H1 (cell line): ENCODE measurements around the gene RHEX. TPM values are rescaled to one million over a fixed set of nuclear protein-coding genes. Genes with fewer than 3 reads are reported as not detected.

Source experiments
- CTCF ChIA-PET: fragments of 300-600 bp; sonication (Branson Sonifier 250); formaldehyde crosslinking; loops from one replicate; lab custom pipeline; 2021; ENCODE audit not compliant: partially characterized antibody; lab: Charles Lee
- POLR2A ChIA-PET: fragments of 300-600 bp; sonication (Branson Sonifier 250); formaldehyde crosslinking; loops from one replicate; lab custom pipeline; 2021; ENCODE audit warnings: inconsistent platforms; ENCODE audit not compliant: partially characterized antibody; lab: Charles Lee
- DNase-seq, 2 experiments: peaks; one replicate each; pipeline versions ENCODE4 v3.0.0 to v3.0.0-alpha.2; 2010 to 2022; ENCODE audit warnings: low spot score in 2 of 2, low read depth in 1 of 2, mixed read lengths in 1 of 2
- FAIRE-seq: peaks from 2 replicates; lab custom pipeline; 2011; peaks lifted over from hg19 to GRCh38; lab: Jason Lieb, UNC
- H2AFZ ChIP-seq: 2 replicates; pipeline ENCODE4 v1.8.1; 2012; ENCODE audit warnings: low read length, inconsistent platforms
- H2AK5ac ChIP-seq: 2 replicates; pipeline ENCODE4 v1.6.1; 2013; ENCODE audit warnings: low read depth, low read length
- H2BK120ac ChIP-seq: replicated peaks from 2 replicates; pipeline ENCODE3; 2013; ENCODE audit warnings: low read depth, low read length, inconsistent platforms
- H2BK12ac ChIP-seq: 2 replicates; pipeline ENCODE4 v1.6.1; 2013; ENCODE audit warnings: low read depth, low read length
- H2BK15ac ChIP-seq: 2 replicates; pipeline ENCODE4 v1.6.1; 2013; ENCODE audit warnings: low read length
- H2BK20ac ChIP-seq: 2 replicates; pipeline ENCODE4 v1.6.1; 2013; ENCODE audit warnings: low read length
- H2BK5ac ChIP-seq: 2 replicates; pipeline ENCODE4 v1.6.1; 2013; ENCODE audit warnings: low read depth, low read length
- H3K14ac ChIP-seq: 2 replicates; pipeline ENCODE4 v1.6.1; 2013; ENCODE audit warnings: inconsistent platforms; ENCODE audit not compliant: insufficient read length
- H3K18ac ChIP-seq: 2 replicates; pipeline ENCODE4 v1.6.1; 2013; ENCODE audit warnings: low read length; ENCODE audit errors: extremely low read depth
- H3K23ac ChIP-seq: 2 replicates; pipeline ENCODE4 v1.6.1; 2013; ENCODE audit warnings: inconsistent platforms; ENCODE audit not compliant: insufficient read length
- H3K23me2 ChIP-seq: 2 replicates; pipeline ENCODE4 v1.6.1; 2013; ENCODE audit warnings: low read depth, low read length
- H3K27ac ChIP-seq: 2 replicates; pipeline ENCODE4 v1.6.1; 2011; ENCODE audit warnings: low read depth, low read length, inconsistent platforms
- H3K27me3 ChIP-seq, 4 experiments: replicated peaks in 1 of 4; 1 replicate in 1 of 4; 2 replicates in 3 of 4; pipeline versions ENCODE4 v1.6.1 to v1.8.1; 2011 to 2013; ENCODE audit warnings: low read length in 3 of 4, mild to moderate bottlenecking in 3 of 4, inconsistent platforms in 2 of 4, mixed read lengths in 2 of 4, moderate library complexity in 1 of 4; ENCODE audit not compliant: control insufficient read depth in 3 of 4, insufficient read depth in 3 of 4; ENCODE audit errors: extremely low read depth in 1 of 4
- H3K36me3 ChIP-seq, 4 experiments: 2 replicates each; pipeline versions ENCODE4 v1.6.1 to v1.8.1; 2011 to 2013; ENCODE audit warnings: mild to moderate bottlenecking in 4 of 4, low read length in 3 of 4, moderate library complexity in 2 of 4, control low read depth in 1 of 4, inconsistent platforms in 1 of 4; ENCODE audit not compliant: insufficient read depth in 4 of 4, control insufficient read depth in 2 of 4
- H3K4ac ChIP-seq: replicated peaks from 2 replicates; pipeline ENCODE3; 2013; ENCODE audit warnings: low read length, low read depth, mixed read lengths, inconsistent platforms; ENCODE audit not compliant: insufficient read length
- H3K4me1 ChIP-seq, 4 experiments: replicated peaks in 1 of 4; 1 replicate in 1 of 4; 2 replicates in 3 of 4; pipeline versions ENCODE4 v1.6.1 to v1.8.1; 2011 to 2013; ENCODE audit warnings: low read length in 3 of 4, inconsistent platforms in 2 of 4, mixed read lengths in 1 of 4; ENCODE audit not compliant: insufficient read depth in 4 of 4, control insufficient read depth in 3 of 4
- H3K4me2 ChIP-seq, 2 experiments: 2 replicates each; pipeline versions ENCODE4 v1.6.1 to v1.8.1; 2011 to 2013; ENCODE audit warnings: low read depth in 2 of 2, low read length in 2 of 2, control low read depth in 1 of 2, inconsistent platforms in 1 of 2, mild to moderate bottlenecking in 1 of 2; ENCODE audit not compliant: insufficient read depth in 1 of 2
- H3K4me3 ChIP-seq, 4 experiments: fragments of 200-600, 300-600 bp in 1 of 4; sonication (generic), shearing (Covaris generic), sonication (Bioruptor Twin) in 1 of 4; 2 replicates each; pipeline versions ENCODE4 v1.5.1 to v1.8.1; 2011 to 2016; ENCODE audit warnings: low read length in 4 of 4, low read depth in 3 of 4, control low read depth in 2 of 4, inconsistent platforms in 2 of 4, mild to moderate bottlenecking in 2 of 4, mixed read lengths in 1 of 4, moderate library complexity in 1 of 4; ENCODE audit not compliant: insufficient read depth in 2 of 4; ENCODE audit errors: extremely low read depth in 1 of 4
- H3K56ac ChIP-seq: replicated peaks from 2 replicates; pipeline ENCODE3; 2013; ENCODE audit warnings: low read depth, mild to moderate bottlenecking, mixed read lengths, low read length, inconsistent platforms; ENCODE audit not compliant: insufficient read length
- H3K79me1 ChIP-seq: 2 replicates; pipeline ENCODE4 v1.6.1; 2013; ENCODE audit warnings: low read depth, low read length, control low read depth
- H3K79me2 ChIP-seq, 2 experiments: 2 replicates each; pipeline versions ENCODE4 v1.6.1 to v1.8.1; 2012 to 2013; ENCODE audit warnings: low read length in 2 of 2, mild to moderate bottlenecking in 2 of 2, inconsistent platforms in 1 of 2; ENCODE audit not compliant: insufficient read depth in 2 of 2, control insufficient read depth in 1 of 2
- H3K9ac ChIP-seq, 4 experiments: replicated peaks in 1 of 4; 1 replicate in 1 of 4; 2 replicates in 3 of 4; pipeline versions ENCODE4 v1.6.1 to v1.8.1; 2011 to 2013; ENCODE audit warnings: low read depth in 3 of 4, low read length in 3 of 4, control low read depth in 2 of 4, mild to moderate bottlenecking in 2 of 4, moderate library complexity in 2 of 4, inconsistent platforms in 1 of 4; ENCODE audit errors: extremely low read depth in 1 of 4
- H3K9me3 ChIP-seq, 2 experiments: 2 replicates each; pipeline versions ENCODE4 v1.6.1 to v1.8.1; 2012 to 2013; ENCODE audit warnings: mild to moderate bottlenecking in 2 of 2, moderate library complexity in 2 of 2, control low read depth in 1 of 2, inconsistent platforms in 1 of 2, low read depth in 1 of 2, low read length in 1 of 2, mixed read lengths in 1 of 2; ENCODE audit not compliant: insufficient read depth in 2 of 2
- H4K20me1 ChIP-seq, 2 experiments: replicated peaks in 1 of 2; 2 replicates each; pipeline versions ENCODE3 to v1.8.1; 2011 to 2013; ENCODE audit warnings: inconsistent platforms in 2 of 2, low read length in 2 of 2, mild to moderate bottlenecking in 1 of 2; ENCODE audit not compliant: insufficient read depth in 2 of 2, control insufficient read depth in 1 of 2
- H4K5ac ChIP-seq: 2 replicates; pipeline ENCODE4 v1.6.1; 2013; ENCODE audit warnings: low read length, low read depth, mixed read lengths, inconsistent platforms; ENCODE audit not compliant: insufficient read length
- H4K8ac ChIP-seq: 2 replicates; pipeline ENCODE4 v1.8.0; 2013; ENCODE audit warnings: mild to moderate bottlenecking, moderate library complexity, low read length, inconsistent platforms; ENCODE audit not compliant: insufficient read depth; ENCODE audit errors: extremely low read depth
- H4K91ac ChIP-seq: replicated peaks from 2 replicates; pipeline ENCODE3; 2013; ENCODE audit warnings: low read length, mixed read lengths, inconsistent platforms; ENCODE audit not compliant: insufficient read length
- POLR2A ChIP-seq, 2 experiments: IDR thresholded peaks; 1 replicate in 1 of 2; 2 replicates in 1 of 2; pipeline ENCODE4 v1.6.1; 2011; ENCODE audit warnings: low read depth in 2 of 2, low read length in 2 of 2, mild to moderate bottlenecking in 2 of 2; ENCODE audit errors: control extremely low read depth in 1 of 2
- RFX5 ChIP-seq: IDR thresholded peaks from 2 replicates; pipeline ENCODE4 v1.6.1; 2011; ENCODE audit warnings: low read depth, low read length, improper control_type of control experiment, borderline replicate concordance
- USF2 ChIP-seq: IDR thresholded peaks from 2 replicates; pipeline ENCODE4 v1.6.1; 2011; ENCODE audit warnings: low read length, improper control_type of control experiment
- WGBS, 2 experiments: shearing (Covaris generic) in 1 of 2; methylation state at CpG; one replicate each; pipeline versions ENCODE4 v1.1.6 to v1.1.7; 2013 to 2015; ENCODE audit warnings: low lambda C conversion rate in 2 of 2, mixed read lengths in 2 of 2, inconsistent platforms in 1 of 2, low coverage in 1 of 2, missing lambda C conversion rate in 1 of 2; ENCODE audit not compliant: insufficient replicate concordance in 2 of 2, insufficient coverage in 1 of 2, insufficient read length in 1 of 2; ENCODE audit errors: extremely low coverage in 1 of 2, missing lambda C conversion rate in 1 of 2; 5-methylcytosine and 5-hydroxymethylcytosine counted together
- polyA plus RNA-seq, 7 experiments: library from polyadenylated mRNA; depleted of rRNA in 3 of 7; stranded (reverse) in 5 of 7; unstranded in 2 of 7; fragments of >200 nt in 5 of 7; fragments of 200-250 nt in 2 of 7; gene quantifications; 1 replicate in 5 of 7; 2 replicates in 1 of 7; 4 replicates in 1 of 7; pipeline versions ENCODE4 v1.2.1 to v1.2.3, GENCODE V29; 2011 to 2013; ENCODE audit warnings: missing spikeins in 2 of 7, mixed read lengths in 2 of 7
- total RNA-seq: library from RNA; stranded (reverse); fragmentation: NEBNext Ultra II Directional; extraction: Animal tissue kit (Norgen Biotek cat#: 25700); gene quantifications from 2 replicates; pipeline ENCODE4 v1.2.1, GENCODE V29; 2021

The RHEX gene
- total and polyA plus RNA-seq, 2 of the 8 experiments (the other 6 are each of a cell fraction or from before 2014, with no cell fraction given), result not detected

- Histone ChIP-seq H2BK12ac (no peak overlapping the region), H3K79me1 (no peaks in the 10 kb centered on the region), H3K23me2 (no peaks in the 10 kb centered on the region; the same call in 1 of the 2 replicates), H4K8ac (no peak overlapping the region), H3K36me3 (no peaks in the 10 kb centered on the region), H3K4me3 (no peak overlapping the region), H3K18ac (no peak overlapping the region), H3K56ac (no peak overlapping the region), H2BK15ac (no peak overlapping the region), H3K4me1 (no peaks in the 10 kb centered on the region), H3K27ac (no peak overlapping the region), H2BK20ac (no peak overlapping the region), H2BK120ac (no peak overlapping the region), H3K79me2 (no peaks in the 10 kb centered on the region), H3K9me3 (peaks cover 8 to 12% of the 10 kb centered on the region in 2 experiments; a peak in 3 of 4 replicates), H4K91ac (no peak overlapping the region), H2AFZ (no peak overlapping the region), H4K5ac (no peak overlapping the region), H2AK5ac (no peak overlapping the region), H3K4ac (no peak overlapping the region), H2BK5ac (no peak overlapping the region), H3K14ac (no peak overlapping the region), H3K27me3 (no peaks in the 10 kb centered on the region), H3K9ac (no peak overlapping the region), H3K23ac (no peak overlapping the region), H4K20me1 (no peaks in the 10 kb centered on the region), H3K4me2 (no peak overlapping the region)
- DNase-seq, result peak in 1 of 2 experiments; percentile 16
- FAIRE-seq, result no peak
- CTCF ChIA-PET, result interaction anchor here (0.7 to 1.2 kb wide), 4 partner anchors 9 to 77 kb away, joined by 3 read pairs; no protein-coding TSS in a partner anchor
- POLR2A ChIA-PET, result no interaction called here
- WGBS, 2 experiments, result 77% methylated on average over 6 of the region's 6 CpGs; no CpG with 5 or more reads in 1 of the 2 experiments
- TF ChIP-seq POLR2A (IDR thresholded peaks at IDR 0.05; ENCODE audit: control extremely low read depth in 1 of 2, low read depth in 2 of 2, low read length in 2 of 2) (no peak), RFX5 (no peak), USF2 (no peak)
Observed at GRCh38 chr1:206066479-206067171, 13.7 kb downstream of the RHEX start.
